Suprapubic skin (tissue), 4 donors: ENCODE results near the gene SBK2. TPM values are rescaled to one million over a fixed set of nuclear protein-coding genes. Genes with fewer than 3 reads are reported as not detected.
A peak's percentile ranks its signal among the peaks of the same experiment; 100 is the strongest.

Experiments used
- DNase-seq, 2 donors: peaks; one replicate each; pipeline ENCODE4 v3.0.0-alpha.2; 2019; ENCODE audit warnings: low spot score in 2 of 2
- H3K27ac ChIP-seq: fragments of 200-600 bp; sonication (generic); one replicate; pipeline ENCODE4 v1.5.1; 2019
- H3K27me3 ChIP-seq: fragments of 200-600 bp; sonication (generic); one replicate; pipeline ENCODE4 v1.5.1; 2019
- H3K36me3 ChIP-seq: fragments of 200-600 bp; sonication (generic); one replicate; pipeline ENCODE4 v1.5.1; 2019
- H3K4me1 ChIP-seq: fragments of 200-600 bp; sonication (generic); one replicate; pipeline ENCODE4 v1.5.1; 2019
- H3K4me3 ChIP-seq: fragments of 200-600 bp; sonication (generic); one replicate; pipeline ENCODE4 v1.5.1; 2019; ENCODE audit warnings: mild to moderate bottlenecking
- H3K9me3 ChIP-seq: fragments of 200-600 bp; sonication (generic); one replicate; pipeline ENCODE4 v1.5.1; 2019
- EP300 ChIP-seq: sonication (generic); formaldehyde crosslinking; IDR thresholded peaks from one replicate; pipeline ENCODE4 v1.6.1; 2017; ENCODE audit warnings: antibody characterized with exemption
- POLR2A ChIP-seq, 2 donors: fragments of 450-650 bp; IDR thresholded peaks; one replicate each; pipeline ENCODE4 v1.6.1; 2017; ENCODE audit warnings: antibody characterized with exemption in 2 of 2, mild to moderate bottlenecking in 2 of 2, moderate library complexity in 2 of 2
- POLR2AphosphoS5 ChIP-seq, 3 donors: sonication (generic); formaldehyde crosslinking; IDR thresholded peaks; one replicate each; pipeline ENCODE4 v1.6.1; 2017; ENCODE audit warnings: antibody characterized with exemption in 3 of 3
- WGBS: methylation state at CpG from one replicate; pipeline ENCODE4 v1.1.5; 2018; 5-methylcytosine and 5-hydroxymethylcytosine counted together
- total RNA-seq, 4 donors: library from RNA; depleted of rRNA; stranded (reverse); fragments of >200 nt; gene quantifications; one replicate each; pipeline ENCODE4 v1.1.0, GENCODE V29; 2016
- TF ChIP-seq, protein P1 (sequence below), 2 donors: fragments of 200-600 bp in 1 of 2; fragments of 450-650 bp in 1 of 2; sonication (generic) in 1 of 2; IDR thresholded peaks; one replicate each; pipeline ENCODE4 v1.5.1; 2016 to 2019; ENCODE audit warnings: antibody characterized with exemption in 2 of 2, mild to moderate bottlenecking in 1 of 2, moderate library complexity in 1 of 2

SBK2 gene
- total RNA-seq, 4 donors from 2014 or later = not detected

DNA sequence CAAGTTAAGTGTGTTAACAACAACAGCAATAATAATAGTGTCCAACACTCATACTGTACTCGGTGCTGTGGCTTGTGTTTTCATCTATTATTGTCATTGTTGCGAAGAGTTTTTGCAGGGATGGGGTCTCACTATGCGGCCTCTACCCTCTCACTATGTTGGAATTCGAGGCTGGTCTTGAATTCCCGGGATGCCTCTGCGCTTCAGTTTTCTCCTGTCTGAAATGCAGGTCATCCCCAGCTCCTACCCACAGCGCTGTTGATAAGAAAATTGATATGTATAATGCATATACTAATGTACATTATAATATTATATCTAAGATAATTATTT, 13.4 kb upstream of the SBK2 start:
- TF ChIP-seq POLR2A (IDR thresholded peaks at IDR 0.05) = no peak
- TF ChIP-seq, protein P1, sequence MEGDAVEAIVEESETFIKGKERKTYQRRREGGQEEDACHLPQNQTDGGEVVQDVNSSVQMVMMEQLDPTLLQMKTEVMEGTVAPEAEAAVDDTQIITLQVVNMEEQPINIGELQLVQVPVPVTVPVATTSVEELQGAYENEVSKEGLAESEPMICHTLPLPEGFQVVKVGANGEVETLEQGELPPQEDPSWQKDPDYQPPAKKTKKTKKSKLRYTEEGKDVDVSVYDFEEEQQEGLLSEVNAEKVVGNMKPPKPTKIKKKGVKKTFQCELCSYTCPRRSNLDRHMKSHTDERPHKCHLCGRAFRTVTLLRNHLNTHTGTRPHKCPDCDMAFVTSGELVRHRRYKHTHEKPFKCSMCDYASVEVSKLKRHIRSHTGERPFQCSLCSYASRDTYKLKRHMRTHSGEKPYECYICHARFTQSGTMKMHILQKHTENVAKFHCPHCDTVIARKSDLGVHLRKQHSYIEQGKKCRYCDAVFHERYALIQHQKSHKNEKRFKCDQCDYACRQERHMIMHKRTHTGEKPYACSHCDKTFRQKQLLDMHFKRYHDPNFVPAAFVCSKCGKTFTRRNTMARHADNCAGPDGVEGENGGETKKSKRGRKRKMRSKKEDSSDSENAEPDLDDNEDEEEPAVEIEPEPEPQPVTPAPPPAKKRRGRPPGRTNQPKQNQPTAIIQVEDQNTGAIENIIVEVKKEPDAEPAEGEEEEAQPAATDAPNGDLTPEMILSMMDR (IDR thresholded peaks at IDR 0.05) = no peak
- TF ChIP-seq POLR2AphosphoS5 (IDR thresholded peaks at IDR 0.05) = no peak
- TF ChIP-seq EP300 = no peak
- 55% methylated on average over 7 of the region's 7 CpGs for WGBS
- Histone ChIP-seq H3K27me3 (peaks cover 40% of the 10 kb centered on the region), H3K27ac (no peak overlapping the region), H3K36me3 (no peaks in the 10 kb centered on the region), H3K4me3 (no peak overlapping the region), H3K4me1 (peaks cover 16% of the 10 kb centered on the region), H3K9me3 (no peaks in the 10 kb centered on the region)
- no peak for DNase-seq

DNA sequence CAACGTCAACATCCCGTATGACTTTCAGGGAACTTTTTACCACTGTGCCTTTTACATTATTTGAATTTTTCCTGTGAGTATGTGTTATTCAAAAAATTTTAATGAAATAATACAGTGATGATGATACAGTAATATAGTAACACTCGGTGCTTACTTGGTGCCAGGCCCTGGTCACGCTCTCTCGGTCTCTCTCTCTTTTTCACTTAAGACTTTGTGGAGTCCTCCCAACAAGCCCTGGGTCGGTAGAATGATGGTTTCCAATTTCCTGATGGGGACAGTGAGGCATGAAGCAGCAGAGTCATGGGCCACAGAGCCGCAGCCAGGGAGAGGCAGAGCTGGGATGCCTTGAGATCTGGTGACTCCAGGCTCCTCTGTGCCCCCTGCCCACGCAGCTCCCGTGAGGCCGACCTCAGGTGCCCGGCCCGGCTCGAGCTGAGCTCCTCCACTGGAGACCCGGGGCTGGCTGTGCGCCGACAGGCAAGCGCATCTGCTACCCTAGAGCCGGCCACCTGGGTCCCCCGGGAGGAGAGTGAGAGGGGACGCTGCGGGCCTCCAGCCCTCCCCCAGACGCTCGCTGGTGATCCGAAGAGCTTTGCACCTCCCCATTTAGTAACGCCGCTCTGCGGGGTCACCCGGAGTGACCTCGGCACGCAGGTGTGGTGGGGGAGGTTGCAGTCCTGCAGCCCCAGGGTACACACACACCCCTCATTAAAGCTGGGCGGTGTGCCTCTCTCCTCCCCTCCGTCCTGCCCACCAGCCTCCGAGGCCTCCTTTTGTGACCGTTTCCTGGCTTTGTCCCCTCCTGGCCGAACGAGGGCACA, 12.8 kb upstream of the SBK2 start:
- Histone ChIP-seq H3K27ac (no peak overlapping the region), H3K27me3 (peaks cover 46% of the 10 kb centered on the region), H3K4me1 (peaks cover 16% of the 10 kb centered on the region), H3K9me3 (no peaks in the 10 kb centered on the region), H3K36me3 (no peaks in the 10 kb centered on the region), H3K4me3 (peak overlapping the region; percentile 0)
- DNase-seq = no peak
- WGBS = 26% methylated on average over 21 of the region's 36 CpGs
- no peak for TF ChIP-seq POLR2AphosphoS5 (IDR thresholded peaks at IDR 0.05)

DNA sequence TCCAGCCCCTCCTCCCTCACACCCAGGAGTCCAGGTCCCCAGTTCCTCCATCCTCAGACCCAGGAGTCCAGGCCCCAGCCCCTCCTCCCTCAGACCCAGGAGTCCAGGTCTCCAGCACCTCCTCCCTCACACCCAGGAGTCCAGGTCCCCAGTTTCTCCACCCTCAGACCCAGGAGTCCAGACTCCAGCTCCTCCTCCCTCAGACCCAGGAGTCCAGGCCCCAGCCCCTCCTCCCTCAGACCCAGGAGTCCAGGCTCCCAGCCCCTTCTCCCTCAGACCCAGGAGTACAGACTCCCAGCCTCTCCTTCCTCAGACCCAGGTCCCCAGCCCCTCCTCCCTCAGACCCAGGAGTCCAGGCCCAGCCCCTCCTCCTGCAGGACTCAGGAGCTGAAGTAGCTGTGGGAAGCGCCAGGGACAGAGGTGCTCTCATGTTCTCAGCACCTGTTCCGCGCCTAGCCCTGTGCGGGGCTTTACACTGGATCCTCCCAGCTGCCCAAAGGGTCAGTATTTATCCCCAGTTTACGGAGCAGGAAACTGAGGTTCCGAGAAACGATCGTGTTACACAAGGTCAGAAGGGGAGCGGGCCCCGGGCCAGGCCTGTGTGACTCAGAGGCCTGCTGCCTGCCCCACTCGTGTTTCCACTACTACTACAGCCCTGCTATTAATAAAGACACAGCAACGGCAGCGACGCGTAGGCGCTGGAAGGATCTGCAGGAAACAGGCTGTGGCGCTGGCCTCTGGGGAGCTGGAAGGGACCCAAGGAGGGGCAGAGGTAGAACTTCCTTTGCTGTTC, 10.1 kb upstream of the SBK2 start:
- peaks cover 48% of the 10 kb centered on the region for H3K27me3 ChIP-seq
- TF ChIP-seq EP300 (no peak), POLR2AphosphoS5 (IDR thresholded peaks at IDR 0.05) (no peak), POLR2A (IDR thresholded peaks at IDR 0.05) (no peak)
- TF ChIP-seq, protein P1 (IDR thresholded peaks at IDR 0.05) = no peak
- DNase-seq = peak in 1 of 2 donors; percentile 82
- H3K27ac ChIP-seq = peak overlapping the region; percentile 13
- peaks cover 10% of the 10 kb centered on the region for H3K4me1 ChIP-seq
- no peak overlapping the region for H3K4me3 ChIP-seq
- WGBS = 23% methylated on average over 11 of the region's 17 CpGs
- H3K36me3 ChIP-seq = no peaks in the 10 kb centered on the region
- no peaks in the 10 kb centered on the region for H3K9me3 ChIP-seq

DNA sequence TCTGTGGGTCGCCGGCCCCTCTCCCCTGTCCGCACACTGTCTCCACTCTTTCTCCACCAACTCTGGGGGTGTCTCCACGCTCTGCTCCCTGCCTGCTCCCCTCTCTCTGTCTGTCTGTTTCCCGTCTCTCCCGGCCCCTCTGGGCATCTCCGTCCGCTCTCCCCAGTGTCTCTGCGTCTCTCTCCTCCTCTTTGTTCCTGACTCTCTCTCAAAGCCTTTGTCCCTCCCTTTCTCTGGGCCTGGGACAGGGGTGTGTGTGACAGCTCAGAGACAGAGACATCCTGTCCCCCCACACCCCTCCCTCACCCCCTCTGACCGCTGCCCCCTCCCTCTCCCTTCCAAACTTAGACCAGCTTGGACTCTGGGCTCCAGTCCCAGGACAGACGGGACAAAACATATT, 9.1 kb upstream of the SBK2 start:
- H3K9me3 ChIP-seq = no peaks in the 10 kb centered on the region
- peaks cover 10% of the 10 kb centered on the region for H3K4me1 ChIP-seq
- WGBS = 66% methylated on average over 11 of the region's 11 CpGs
- H3K27ac ChIP-seq = no peak overlapping the region
- H3K27me3 ChIP-seq = peaks cover 48% of the 10 kb centered on the region
- H3K36me3 ChIP-seq = no peaks in the 10 kb centered on the region
- H3K4me3 ChIP-seq = no peak overlapping the region
- TF ChIP-seq POLR2AphosphoS5 (IDR thresholded peaks at IDR 0.05) = no peak
- no peak for TF ChIP-seq EP300
- TF ChIP-seq, protein P1 (IDR thresholded peaks at IDR 0.05) = no peak
- no peak for DNase-seq

DNA sequence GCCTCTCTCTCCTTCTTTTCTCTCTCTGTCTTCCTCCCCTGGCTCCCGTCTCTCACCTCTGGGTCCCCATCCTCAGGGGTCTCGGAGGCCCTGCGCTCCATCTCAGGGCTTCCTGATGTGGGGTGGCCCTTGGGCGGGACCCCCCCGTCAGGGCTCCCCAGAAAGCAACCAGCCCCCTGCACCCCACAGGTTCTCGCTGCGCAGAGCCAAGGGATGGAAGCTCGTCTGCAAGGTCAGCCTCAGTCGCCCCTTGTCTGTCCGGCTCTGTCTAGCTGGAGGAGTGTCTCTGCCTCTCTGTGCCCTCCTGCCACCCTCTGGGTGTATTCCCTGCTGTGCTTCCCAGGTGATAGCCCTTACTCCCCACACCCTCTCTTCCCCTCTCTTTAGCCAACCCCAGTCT, 8.5 kb upstream of the SBK2 start, which contains the start of gene SBK3:
TSS of gene SBK3 (minus strand) at position 101 of the 400 bp plus-strand sequence. CDS start at position 101, 0 bp downstream.
- H3K27me3 ChIP-seq = peaks cover 54% of the 10 kb centered on the region
- H3K36me3 ChIP-seq = no peaks in the 10 kb centered on the region
- no peak for TF ChIP-seq POLR2AphosphoS5 (IDR thresholded peaks at IDR 0.05)
- no peak for TF ChIP-seq POLR2A (IDR thresholded peaks at IDR 0.05)
- TF ChIP-seq EP300 = no peak
- TF ChIP-seq, protein P1 (IDR thresholded peaks at IDR 0.05) = no peak
- H3K4me3 ChIP-seq = no peak within 1 kb of the TSS
- no peak within 1 kb of the TSS for H3K27ac ChIP-seq
- WGBS = 80% methylated on average over 10 of the region's 10 CpGs
- DNase-seq = no peak
- H3K4me1 ChIP-seq = peaks cover 10% of the 10 kb centered on the region
- no peaks in the 10 kb centered on the region for H3K9me3 ChIP-seq
